K562 (cell line): ENCODE measurements around the gene DTL. TPM values are rescaled to one million over a fixed set of nuclear protein-coding genes. Genes with fewer than 3 reads are reported as not detected.

Source experiments
- BMI1 ChIP-seq: fragments of 150-350 bp; IDR thresholded peaks from 2 replicates; pipeline ENCODE4 v1.6.1; 2014; ENCODE audit warnings: low read length
- CBX3 ChIP-seq, 2 experiments: IDR thresholded peaks; 1 replicate in 1 of 2; 2 replicates in 1 of 2; pipeline ENCODE4 v1.6.1; 2012; ENCODE audit warnings: inconsistent platforms in 2 of 2, low read length in 2 of 2, borderline replicate concordance in 1 of 2, control low read depth in 1 of 2
- CREM ChIP-seq: IDR thresholded peaks from 2 replicates; pipeline ENCODE4 v1.6.1; 2014; ENCODE audit warnings: antibody characterized with exemption, low read depth
- EGR1 ChIP-seq: fragments of 450-650 bp; conservative IDR thresholded peaks from 2 replicates; pipeline ENCODE4 v1.6.1; 2017; ENCODE audit warnings: mild to moderate bottlenecking
- GABPA ChIP-seq: fragments of 200-800 bp; sonication (Bioruptor generic); conservative IDR thresholded peaks from 2 replicates; pipeline ENCODE4 v1.6.1; 2016; ENCODE audit warnings: low read depth, missing genetic modification characterization, missing compliant biosample characterization
- GATA2 ChIP-seq: sonication (generic); formaldehyde crosslinking; IDR thresholded peaks from 2 replicates; pipeline ENCODE4 v1.4.0; 2020; ENCODE audit warnings: mild to moderate bottlenecking, missing genetic modification reagents
- IFI16 ChIP-seq: fragments of 250-450 bp; sonication (Bioruptor Pico); IDR thresholded peaks from 2 replicates; pipeline ENCODE4 v2.1.2; 2022; ENCODE audit warnings: mild to moderate bottlenecking, inconsistent platforms
- MAFK ChIP-seq: IDR thresholded peaks from 2 replicates; pipeline ENCODE4 v1.6.1; 2011; ENCODE audit warnings: low read length, improper control_type of control experiment
- MEF2D ChIP-seq: conservative IDR thresholded peaks from 2 replicates; pipeline ENCODE4 v1.6.1; 2016; ENCODE audit warnings: low read depth, missing genetic modification characterization, missing compliant biosample characterization
- NCOR1 ChIP-seq: fragments of 450-650 bp; IDR thresholded peaks from 2 replicates; pipeline ENCODE4 v1.6.1; 2016; ENCODE audit warnings: mild to moderate bottlenecking, moderate library complexity
- NR2C2 ChIP-seq, 2 experiments: fragments of 200-800 bp in 1 of 2; sonication (Bioruptor generic) in 1 of 2; sonication (generic) in 1 of 2; formaldehyde crosslinking in 1 of 2; IDR thresholded peaks; 2 replicates each; pipeline versions ENCODE4 v1.6.1 to v1.8.0; 2016 to 2022; ENCODE audit warnings: mild to moderate bottlenecking in 1 of 2, missing compliant biosample characterization in 1 of 2, missing genetic modification characterization in 1 of 2, missing genetic modification reagents in 1 of 2
- POLR2H ChIP-seq: IDR thresholded peaks from 2 replicates; pipeline ENCODE4 v1.6.1; 2016; ENCODE audit warnings: missing genetic modification characterization, low read depth, mild to moderate bottlenecking, control low read depth, missing compliant biosample characterization, moderate library complexity
- SAFB2 ChIP-seq: fragments of 200-400 bp; formaldehyde crosslinking; IDR thresholded peaks from 2 replicates; pipeline ENCODE4 v1.6.1; 2018; ENCODE audit warnings: borderline replicate concordance, low read length, low read depth, moderate library complexity; ENCODE audit not compliant: severe bottlenecking
- SMARCA4 ChIP-seq: fragments of 450-650 bp; IDR thresholded peaks from 2 replicates; pipeline ENCODE4 v1.6.1; 2016
- SOX6 ChIP-seq: fragments of 450-650 bp; IDR thresholded peaks from 2 replicates; pipeline ENCODE4 v1.6.1; 2014; ENCODE audit warnings: mild to moderate bottlenecking
- SRF ChIP-seq, 2 experiments: fragments of 250-450, 450-650 bp in 1 of 2; sonication (Bioruptor Pico) in 1 of 2; sonication (generic) in 1 of 2; formaldehyde crosslinking; IDR thresholded peaks; 2 replicates each; pipeline versions ENCODE4 v1.5.0 to v1.5.1; 2020 to 2022; ENCODE audit warnings: mild to moderate bottlenecking in 1 of 2, missing genetic modification reagents in 1 of 2
- TEAD1 ChIP-seq, 2 experiments: fragments of 450-650 bp in 1 of 2; sonication (generic) in 1 of 2; formaldehyde crosslinking; IDR thresholded peaks; 2 replicates each; pipeline versions ENCODE4 v1.4.0 to v1.8.0; 2020 to 2022; ENCODE audit warnings: mild to moderate bottlenecking in 2 of 2, missing genetic modification reagents in 1 of 2
- TRIM24 ChIP-seq, 2 experiments: fragments of 450-650 bp; IDR thresholded peaks; 2 replicates each; pipeline ENCODE4 v1.6.1; 2016
- ZNF79 ChIP-seq: fragments of 250-450 bp; sonication (Bioruptor Pico); IDR thresholded peaks from 2 replicates; pipeline ENCODE4 v1.4.0; 2020; ENCODE audit warnings: low read depth, mild to moderate bottlenecking, moderate library complexity
- polyA plus RNA-seq, 8 experiments: library from polyadenylated mRNA; depleted of rRNA in 4 of 8; stranded (reverse) in 5 of 8; unstranded in 3 of 8; fragments of >200 nt; fragmentation: Nextera tagmentation in 2 of 8; fragmentation: Illumina TruSeq in 1 of 8; extraction: Ambion mirVana in 2 of 8; extraction: Trizol in 1 of 8; gene quantifications; 2 replicates each; pipeline versions ENCODE4 v1.2.1 to v1.2.3, GENCODE V29; 2011 to 2014; ENCODE audit warnings: inconsistent platforms in 1 of 8, missing spikeins in 1 of 8
- total RNA-seq, 7 experiments: library from RNA; depleted of rRNA in 6 of 7; stranded (reverse); fragments of >200 nt in 6 of 7; fragmentation: Illumina TruSeq in 2 of 7; extraction: Trizol in 2 of 7; gene quantifications; 2 replicates each; pipeline versions ENCODE4 v1.2.1 to v1.2.3, GENCODE V29; 2011 to 2021; ENCODE audit warnings: low replicate concordance in 1 of 7
- TF ChIP-seq, protein P1 (sequence below): fragments of 450-650 bp; formaldehyde crosslinking; IDR thresholded peaks from 2 replicates; pipeline ENCODE4 v1.4.0; 2022; ENCODE audit warnings: missing genetic modification characterization
- TF ChIP-seq, protein P2 (sequence below): sonication (generic); formaldehyde crosslinking; IDR thresholded peaks from 2 replicates; pipeline ENCODE4 v1.8.1; 2023; ENCODE audit warnings: missing genetic modification reagents, mild to moderate bottlenecking, borderline replicate concordance
- TF ChIP-seq, protein P3 (sequence below), 2 experiments: fragments of 200-800 bp in 1 of 2; sonication (Bioruptor generic) in 1 of 2; sonication (generic) in 1 of 2; formaldehyde crosslinking in 1 of 2; IDR thresholded peaks in 1 of 2; conservative IDR thresholded peaks in 1 of 2; 2 replicates each; pipeline versions ENCODE4 v1.5.0 to v1.6.1; 2016 to 2020; ENCODE audit warnings: missing compliant biosample characterization in 1 of 2, missing genetic modification characterization in 1 of 2, missing genetic modification reagents in 1 of 2

DTL gene
- total and polyA plus RNA-seq, 9 of the 15 experiments (the other 6 are each of a cell fraction or from before 2014, with no cell fraction given): 38.3 to 81.0 (median 63.2) TPM

DNA sequence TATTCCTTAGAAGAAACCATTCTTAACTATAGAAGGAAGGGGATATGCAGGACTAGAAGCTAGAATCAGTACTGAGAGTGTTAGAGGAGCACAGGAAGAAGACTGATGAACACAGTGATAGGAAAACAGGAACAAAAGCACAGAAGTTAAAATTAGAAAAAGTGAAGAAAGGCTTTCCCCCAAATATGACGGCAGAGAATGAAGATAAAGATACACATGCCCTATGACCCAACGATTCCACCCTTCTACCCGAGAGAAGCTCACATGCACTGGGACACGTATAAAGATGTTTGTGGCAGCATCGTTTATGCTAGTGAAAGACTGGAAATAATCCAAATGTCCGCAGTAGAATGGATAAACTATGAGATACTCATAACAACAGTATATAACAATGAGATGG lies 74.2 kb downstream of the DTL start (continued):
- no peak for TF ChIP-seq CBX3 (IDR thresholded peaks at IDR 0.05; ENCODE audit: borderline replicate concordance in 1 of 2, low read length in 2 of 2)
- 0 out of 2 replicates have a peak, but pooled peaks have one; percentile 9 for TF ChIP-seq NCOR1
- TF ChIP-seq TRIM24 (IDR thresholded peaks at IDR 0.05): no peak
- peak; percentile 60 for TF ChIP-seq CREM
- TF ChIP-seq, protein P1, sequence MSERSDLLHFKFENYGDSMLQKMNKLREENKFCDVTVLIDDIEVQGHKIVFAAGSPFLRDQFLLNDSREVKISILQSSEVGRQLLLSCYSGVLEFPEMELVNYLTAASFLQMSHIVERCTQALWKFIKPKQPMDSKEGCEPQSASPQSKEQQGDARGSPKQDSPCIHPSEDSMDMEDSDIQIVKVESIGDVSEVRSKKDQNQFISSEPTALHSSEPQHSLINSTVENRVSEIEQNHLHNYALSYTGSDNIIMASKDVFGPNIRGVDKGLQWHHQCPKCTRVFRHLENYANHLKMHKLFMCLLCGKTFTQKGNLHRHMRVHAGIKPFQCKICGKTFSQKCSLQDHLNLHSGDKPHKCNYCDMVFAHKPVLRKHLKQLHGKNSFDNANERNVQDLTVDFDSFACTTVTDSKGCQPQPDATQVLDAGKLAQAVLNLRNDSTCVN: no peak
- TF ChIP-seq SAFB2: no peak
- TF ChIP-seq NR2C2 (CRISPR knock-in tag; IDR thresholded peaks at IDR 0.05): no peak
- peak; percentile 77 for TF ChIP-seq NR2C2 (tag; IDR thresholded peaks at IDR 0.05)
- 0 out of 2 replicates have a peak, but pooled peaks have one; percentile 23 for TF ChIP-seq POLR2H (tag)
- TF ChIP-seq SRF (CRISPR knock-in tag; IDR thresholded peaks at IDR 0.05): no peak
- no peak for TF ChIP-seq MAFK
- TF ChIP-seq MEF2D (tag): peak; percentile 90
- TF ChIP-seq TEAD1 (CRISPR knock-in tag; IDR thresholded peaks at IDR 0.05): no peak
- peak; percentile 28; the same call in 1 of the 2 replicates for TF ChIP-seq GATA2
- TF ChIP-seq IFI16 (CRISPR knock-in tag): no peak
- TF ChIP-seq SMARCA4: peak; percentile 35; the same call in 1 of the 2 replicates
- TF ChIP-seq BMI1: no peak
- peak; percentile 54; the same call in 1 of the 2 replicates for TF ChIP-seq SOX6
- no peak for TF ChIP-seq EGR1
- TF ChIP-seq, protein P2, sequence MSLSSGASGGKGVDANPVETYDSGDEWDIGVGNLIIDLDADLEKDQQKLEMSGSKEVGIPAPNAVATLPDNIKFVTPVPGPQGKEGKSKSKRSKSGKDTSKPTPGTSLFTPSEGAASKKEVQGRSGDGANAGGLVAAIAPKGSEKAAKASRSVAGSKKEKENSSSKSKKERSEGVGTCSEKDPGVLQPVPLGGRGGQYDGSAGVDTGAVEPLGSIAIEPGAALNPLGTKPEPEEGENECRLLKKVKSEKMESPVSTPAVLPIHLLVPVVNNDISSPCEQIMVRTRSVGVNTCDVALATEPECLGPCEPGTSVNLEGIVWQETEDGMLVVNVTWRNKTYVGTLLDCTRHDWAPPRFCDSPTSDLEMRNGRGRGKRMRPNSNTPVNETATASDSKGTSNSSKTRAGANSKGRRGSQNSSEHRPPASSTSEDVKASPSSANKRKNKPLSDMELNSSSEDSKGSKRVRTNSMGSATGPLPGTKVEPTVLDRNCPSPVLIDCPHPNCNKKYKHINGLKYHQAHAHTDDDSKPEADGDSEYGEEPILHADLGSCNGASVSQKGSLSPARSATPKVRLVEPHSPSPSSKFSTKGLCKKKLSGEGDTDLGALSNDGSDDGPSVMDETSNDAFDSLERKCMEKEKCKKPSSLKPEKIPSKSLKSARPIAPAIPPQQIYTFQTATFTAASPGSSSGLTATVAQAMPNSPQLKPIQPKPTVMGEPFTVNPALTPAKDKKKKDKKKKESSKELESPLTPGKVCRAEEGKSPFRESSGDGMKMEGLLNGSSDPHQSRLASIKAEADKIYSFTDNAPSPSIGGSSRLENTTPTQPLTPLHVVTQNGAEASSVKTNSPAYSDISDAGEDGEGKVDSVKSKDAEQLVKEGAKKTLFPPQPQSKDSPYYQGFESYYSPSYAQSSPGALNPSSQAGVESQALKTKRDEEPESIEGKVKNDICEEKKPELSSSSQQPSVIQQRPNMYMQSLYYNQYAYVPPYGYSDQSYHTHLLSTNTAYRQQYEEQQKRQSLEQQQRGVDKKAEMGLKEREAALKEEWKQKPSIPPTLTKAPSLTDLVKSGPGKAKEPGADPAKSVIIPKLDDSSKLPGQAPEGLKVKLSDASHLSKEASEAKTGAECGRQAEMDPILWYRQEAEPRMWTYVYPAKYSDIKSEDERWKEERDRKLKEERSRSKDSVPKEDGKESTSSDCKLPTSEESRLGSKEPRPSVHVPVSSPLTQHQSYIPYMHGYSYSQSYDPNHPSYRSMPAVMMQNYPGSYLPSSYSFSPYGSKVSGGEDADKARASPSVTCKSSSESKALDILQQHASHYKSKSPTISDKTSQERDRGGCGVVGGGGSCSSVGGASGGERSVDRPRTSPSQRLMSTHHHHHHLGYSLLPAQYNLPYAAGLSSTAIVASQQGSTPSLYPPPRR (CRISPR knock-in tag): 0 out of 2 replicates have a peak, but pooled peaks have one; percentile 43
- TF ChIP-seq, protein P3, sequence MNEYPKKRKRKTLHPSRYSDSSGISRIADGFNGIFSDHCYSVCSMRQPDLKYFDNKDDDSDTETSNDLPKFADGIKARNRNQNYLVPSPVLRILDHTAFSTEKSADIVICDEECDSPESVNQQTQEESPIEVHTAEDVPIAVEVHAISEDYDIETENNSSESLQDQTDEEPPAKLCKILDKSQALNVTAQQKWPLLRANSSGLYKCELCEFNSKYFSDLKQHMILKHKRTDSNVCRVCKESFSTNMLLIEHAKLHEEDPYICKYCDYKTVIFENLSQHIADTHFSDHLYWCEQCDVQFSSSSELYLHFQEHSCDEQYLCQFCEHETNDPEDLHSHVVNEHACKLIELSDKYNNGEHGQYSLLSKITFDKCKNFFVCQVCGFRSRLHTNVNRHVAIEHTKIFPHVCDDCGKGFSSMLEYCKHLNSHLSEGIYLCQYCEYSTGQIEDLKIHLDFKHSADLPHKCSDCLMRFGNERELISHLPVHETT (CRISPR knock-in tag; conservative IDR thresholded peaks at IDR 0.05 in 1 of 2, IDR thresholded peaks at IDR 0.05 in 1 of 2): peak in 1 of 2 experiments; percentile 64; a peak in 2 of 4 replicates
- TF ChIP-seq GABPA (tag): peak; percentile 65
- no peak for TF ChIP-seq ZNF79
